Measurements from ENCODE around the gene COX7A2L.

DNA sequence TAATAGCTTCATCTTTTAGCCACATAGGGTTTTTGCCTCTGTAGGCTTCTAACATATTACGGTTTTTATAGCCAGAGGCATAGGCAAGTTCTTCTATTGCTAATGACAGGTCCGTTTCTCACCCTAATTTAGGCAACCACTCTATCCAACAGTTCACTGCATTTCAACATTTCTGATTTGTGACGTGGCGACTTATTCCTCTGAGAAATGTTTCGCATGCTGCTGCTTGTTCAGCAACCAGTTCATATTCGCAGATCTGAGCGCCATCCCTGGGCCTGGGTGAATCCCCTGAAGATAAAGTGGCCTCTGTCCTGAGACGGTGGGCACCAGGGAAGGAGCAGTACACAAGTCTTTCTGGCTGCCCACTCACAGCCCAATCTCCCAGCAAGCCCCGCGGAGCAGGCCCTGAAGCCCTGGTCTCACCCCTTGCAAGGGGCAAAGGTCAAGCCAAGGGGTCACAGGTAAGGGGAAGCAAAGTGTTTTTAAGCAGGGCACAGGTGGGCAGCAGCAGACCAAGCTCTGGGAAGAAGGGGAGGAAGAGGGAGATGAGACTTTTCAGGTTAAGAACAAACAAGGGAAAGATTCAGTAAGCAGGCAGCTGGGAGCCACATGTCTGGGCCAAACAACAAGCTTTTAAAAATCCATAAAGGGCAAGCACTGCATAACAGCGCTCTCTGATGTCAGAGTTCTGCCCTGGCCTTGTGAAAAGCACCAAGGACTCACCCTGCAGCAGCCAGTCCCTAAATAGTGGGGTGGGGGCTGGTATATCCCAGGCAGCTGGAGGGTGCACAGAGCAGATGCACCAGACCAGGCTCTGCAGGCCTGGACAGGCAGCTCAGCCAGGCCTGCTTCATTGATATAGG lies 10.8 kb upstream of the COX7A2L start:
- TF ChIP-seq, protein P1, sequence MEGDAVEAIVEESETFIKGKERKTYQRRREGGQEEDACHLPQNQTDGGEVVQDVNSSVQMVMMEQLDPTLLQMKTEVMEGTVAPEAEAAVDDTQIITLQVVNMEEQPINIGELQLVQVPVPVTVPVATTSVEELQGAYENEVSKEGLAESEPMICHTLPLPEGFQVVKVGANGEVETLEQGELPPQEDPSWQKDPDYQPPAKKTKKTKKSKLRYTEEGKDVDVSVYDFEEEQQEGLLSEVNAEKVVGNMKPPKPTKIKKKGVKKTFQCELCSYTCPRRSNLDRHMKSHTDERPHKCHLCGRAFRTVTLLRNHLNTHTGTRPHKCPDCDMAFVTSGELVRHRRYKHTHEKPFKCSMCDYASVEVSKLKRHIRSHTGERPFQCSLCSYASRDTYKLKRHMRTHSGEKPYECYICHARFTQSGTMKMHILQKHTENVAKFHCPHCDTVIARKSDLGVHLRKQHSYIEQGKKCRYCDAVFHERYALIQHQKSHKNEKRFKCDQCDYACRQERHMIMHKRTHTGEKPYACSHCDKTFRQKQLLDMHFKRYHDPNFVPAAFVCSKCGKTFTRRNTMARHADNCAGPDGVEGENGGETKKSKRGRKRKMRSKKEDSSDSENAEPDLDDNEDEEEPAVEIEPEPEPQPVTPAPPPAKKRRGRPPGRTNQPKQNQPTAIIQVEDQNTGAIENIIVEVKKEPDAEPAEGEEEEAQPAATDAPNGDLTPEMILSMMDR (IDR thresholded peaks at IDR 0.05), result no peak
- no peak for TF ChIP-seq POLR2A (IDR thresholded peaks at IDR 0.05)

Data from uterus (tissue), 2 donors.